CD14-positive monocyte (primary cell): Measurements from ENCODE around the gene GMPR. TPM values are rescaled to one million over a fixed set of nuclear protein-coding genes. Genes with fewer than 3 reads are reported as not detected.
"Not testable (repeated sequence)": the region's sequence is repeated elsewhere in the genome, so short reads cannot be mapped to it uniquely, and the experiment has no call there.

Experiments used
- DNase-seq, 3 donors: peaks; one replicate each; pipeline ENCODE4 v3.0.0-alpha.2; 2011 to 2022
- H2AFZ ChIP-seq: 2 replicates; pipeline ENCODE4 v1.6.0; 2012; ENCODE audit warnings: mild to moderate bottlenecking, low read depth, low read length, inconsistent platforms; ENCODE audit not compliant: insufficient read depth, poor library complexity, severe bottlenecking
- H3K27ac ChIP-seq, 2 donors: 1 replicate in 1 of 2; 2 replicates in 1 of 2; pipeline ENCODE4 v1.5.1; 2012 to 2013; ENCODE audit warnings: low read length in 2 of 2, control low read depth in 1 of 2, inconsistent platforms in 1 of 2, low read depth in 1 of 2, mild to moderate bottlenecking in 1 of 2
- H3K27me3 ChIP-seq, 2 donors: one replicate each; pipeline versions ENCODE4 v1.6.0 to v1.6.1; 2011 to 2013; ENCODE audit warnings: low read length in 2 of 2; ENCODE audit not compliant: control insufficient read depth in 2 of 2, insufficient read depth in 2 of 2
- H3K36me3 ChIP-seq, 2 donors: replicated peaks in 1 of 2; 1 replicate in 1 of 2; 2 replicates in 1 of 2; pipeline versions ENCODE4 v1.5.1 to v1.6.1; 2012 to 2013; ENCODE audit warnings: low read length in 2 of 2, control low read depth in 1 of 2, inconsistent platforms in 1 of 2, mild to moderate bottlenecking in 1 of 2; ENCODE audit not compliant: insufficient read depth in 2 of 2, control insufficient read depth in 1 of 2
- H3K4me1 ChIP-seq, 2 donors: 1 replicate in 1 of 2; 2 replicates in 1 of 2; pipeline versions ENCODE4 v1.5.1 to v1.6.1; 2012 to 2013; ENCODE audit warnings: low read length in 2 of 2, control low read depth in 1 of 2, inconsistent platforms in 1 of 2, mild to moderate bottlenecking in 1 of 2, moderate library complexity in 1 of 2; ENCODE audit not compliant: insufficient read depth in 2 of 2, control insufficient read depth in 1 of 2
- H3K4me2 ChIP-seq: replicated peaks from 2 replicates; pipeline ENCODE3; 2012; ENCODE audit warnings: low read length, moderate library complexity, mild to moderate bottlenecking; ENCODE audit not compliant: poor library complexity, severe bottlenecking; ENCODE audit errors: extremely low read depth
- H3K4me3 ChIP-seq, 3 experiments: fragments of 200-600 bp in 1 of 3; sonication (generic) in 1 of 3; replicated peaks in 1 of 3; 1 replicate in 2 of 3; 2 replicates in 1 of 3; pipeline ENCODE4 v1.5.1; 2011 to 2013; ENCODE audit warnings: low read length in 3 of 3, mild to moderate bottlenecking in 3 of 3, control low read depth in 2 of 3, low read depth in 2 of 3, inconsistent platforms in 1 of 3, moderate library complexity in 1 of 3
- H3K79me2 ChIP-seq: 2 replicates; pipeline ENCODE4 v1.6.0; 2012; ENCODE audit warnings: mild to moderate bottlenecking, control low read depth, inconsistent platforms, low read length, moderate library complexity; ENCODE audit not compliant: insufficient read depth
- H3K9ac ChIP-seq: 2 replicates; pipeline ENCODE4 v1.6.0; 2017; ENCODE audit warnings: low read length, mild to moderate bottlenecking; ENCODE audit not compliant: insufficient read depth, poor library complexity, severe bottlenecking
- H3K9me3 ChIP-seq, 2 donors: replicated peaks in 1 of 2; 1 replicate in 1 of 2; 2 replicates in 1 of 2; pipeline versions ENCODE4 v1.5.1 to v1.6.1; 2012 to 2013; ENCODE audit warnings: low read length in 2 of 2, control low read depth in 1 of 2; ENCODE audit not compliant: control insufficient read depth in 1 of 2, insufficient read depth in 1 of 2
- H4K20me1 ChIP-seq: 2 replicates; pipeline ENCODE4 v1.6.0; 2012; ENCODE audit warnings: mild to moderate bottlenecking, low read length, control low read depth, moderate library complexity; ENCODE audit not compliant: insufficient read depth
- H3K27ac Mint-ChIP-seq, 7 donors: one replicate each; pipeline ENCODE4 v1.8.0; 2020; ENCODE audit warnings: mild to moderate bottlenecking in 7 of 7, mixed read lengths in 7 of 7, moderate library complexity in 6 of 7, inconsistent platforms in 2 of 7
- H3K27me3 Mint-ChIP-seq, 3 donors: one replicate each; pipeline ENCODE4 v1.8.0; 2021 to 2022; ENCODE audit warnings: low read depth in 3 of 3, mild to moderate bottlenecking in 3 of 3, mixed read lengths in 3 of 3, moderate library complexity in 3 of 3, inconsistent platforms in 1 of 3
- H3K36me3 Mint-ChIP-seq, 2 donors: one replicate each; pipeline ENCODE4 v1.8.0; 2020; ENCODE audit warnings: mixed read lengths in 2 of 2, inconsistent platforms in 1 of 2, mild to moderate bottlenecking in 1 of 2
- H3K4me1 Mint-ChIP-seq: one replicate; pipeline ENCODE4 v1.8.0; 2020; ENCODE audit warnings: mild to moderate bottlenecking, mixed read lengths
- H3K4me3 Mint-ChIP-seq, 2 donors: one replicate each; pipeline ENCODE4 v1.8.0; 2020; ENCODE audit warnings: mild to moderate bottlenecking in 2 of 2, mixed read lengths in 2 of 2, moderate library complexity in 1 of 2
- H3K9me3 Mint-ChIP-seq, 7 donors: one replicate each; pipeline ENCODE4 v1.8.0; 2020 to 2022; ENCODE audit warnings: mixed read lengths in 7 of 7, mild to moderate bottlenecking in 6 of 7, moderate library complexity in 6 of 7, inconsistent platforms in 2 of 7
- CTCF ChIP-seq: fragments of 200-600 bp; IDR thresholded peaks from one replicate; pipeline ENCODE4 v1.8.0; 2022; ENCODE audit warnings: antibody characterized with exemption, mild to moderate bottlenecking
- WGBS: methylation state at CpG from one replicate; pipeline ENCODE4 v1.1.5; 2013; ENCODE audit warnings: missing lambda C conversion rate; ENCODE audit not compliant: insufficient coverage; 5-methylcytosine and 5-hydroxymethylcytosine counted together
- intact Hi-C, 2 donors: fragments of 100-400 bp; cut with micrococcal nuclease; formaldehyde crosslinking; loops; one replicate each; pipeline versions ENCODE4 v1.15.0 to v1.15.1; 2023
- polyA plus RNA-seq, 3 donors: library from polyadenylated mRNA; depleted of rRNA in 1 of 3; unstranded in 2 of 3; stranded (reverse) in 1 of 3; fragments of 300-500 nt in 2 of 3; fragments of >200 nt in 1 of 3; fragmentation: Illumina TruSeq in 2 of 3; gene quantifications; 1 replicate in 2 of 3; 2 replicates in 1 of 3; pipeline ENCODE4 v1.2.3, GENCODE V29; 2012 to 2021

Gene GMPR
- polyA plus RNA-seq, 3 donors = 1.9 to 3.8 (median 3.2) TPM

GRCh38 chr6:16258709-16259075 lies 20.3 kb downstream of the GMPR start:
- Histone ChIP-seq H3K79me2 (no peaks in the 10 kb centered on the region), H3K4me3 (no peak overlapping the region), H3K36me3 (no peaks in the 10 kb centered on the region), H3K27me3 (no peaks in the 10 kb centered on the region), H3K4me2 (no peak overlapping the region), H3K9ac (no peak overlapping the region), H3K9me3 (no peaks in the 10 kb centered on the region), H4K20me1 (no peaks in the 10 kb centered on the region), H3K27ac (no peak overlapping the region), H3K4me1 (no peaks in the 10 kb centered on the region), H2AFZ (no peak overlapping the region)
- Mint-ChIP-seq H3K4me1 (no peaks in the 10 kb centered on the region), H3K36me3 (no peaks in the 10 kb centered on the region), H3K4me3 (no peak overlapping the region), H3K27ac (no peak overlapping the region), H3K9me3 (no peaks in the 10 kb centered on the region), H3K27me3 (peaks cover under 1 to 6% (median 2%) of the 10 kb centered on the region in 3 donors)
- WGBS = 92% methylated on average over 3 of the region's 6 CpGs
- DNase-seq = no peak
- no peak for TF ChIP-seq CTCF
- intact Hi-C loops = no loop called here

GRCh38 chr6:16259604-16260003 lies 21.2 kb downstream of the GMPR start:
- H4K20me1 ChIP-seq, H3K9me3 ChIP-seq, H3K27me3 Mint-ChIP-seq, H3K36me3 ChIP-seq, H3K4me3 ChIP-seq, H2AFZ ChIP-seq, H3K4me1 Mint-ChIP-seq, H3K79me2 ChIP-seq, H3K9me3 Mint-ChIP-seq, H3K36me3 Mint-ChIP-seq, H3K27ac ChIP-seq, DNase-seq, H3K4me2 ChIP-seq, H3K9ac ChIP-seq, H3K27ac Mint-ChIP-seq, H3K4me1 ChIP-seq, intact Hi-C loops, H3K27me3 ChIP-seq, H3K4me3 Mint-ChIP-seq: not testable (repeated sequence)
- WGBS = no CpG with 5 or more reads among the region's 3 CpGs

GRCh38 chr6:16260602-16261001 lies 22.2 kb downstream of the GMPR start:
- H2AFZ ChIP-seq, H3K27ac Mint-ChIP-seq, H3K27me3 ChIP-seq, H3K27me3 Mint-ChIP-seq, H3K36me3 ChIP-seq, H3K27ac ChIP-seq, H4K20me1 ChIP-seq, H3K4me3 ChIP-seq, H3K36me3 Mint-ChIP-seq, H3K79me2 ChIP-seq, DNase-seq, H3K4me1 ChIP-seq, H3K4me2 ChIP-seq, H3K9ac ChIP-seq, H3K9me3 ChIP-seq, H3K4me3 Mint-ChIP-seq, intact Hi-C loops, H3K9me3 Mint-ChIP-seq, H3K4me1 Mint-ChIP-seq: not testable (repeated sequence)
- 80% methylated on average over 3 of the region's 9 CpGs for WGBS

GRCh38 chr6:16262773-16263172 lies 24.4 kb downstream of the GMPR start:
- H3K4me1 ChIP-seq, H3K36me3 ChIP-seq, DNase-seq, H3K4me2 ChIP-seq, H3K4me3 Mint-ChIP-seq, H3K36me3 Mint-ChIP-seq, H3K4me3 ChIP-seq, H3K27me3 Mint-ChIP-seq, H3K27ac ChIP-seq, H3K27me3 ChIP-seq, H3K9me3 ChIP-seq, H3K4me1 Mint-ChIP-seq, H4K20me1 ChIP-seq, H3K9ac ChIP-seq, H3K9me3 Mint-ChIP-seq, intact Hi-C loops, H3K79me2 ChIP-seq, H3K27ac Mint-ChIP-seq, H2AFZ ChIP-seq: not testable (repeated sequence)
- 95% methylated on average over 9 of the region's 12 CpGs for WGBS
